ENCODE results near the gene EPB41L1.

DNA sequence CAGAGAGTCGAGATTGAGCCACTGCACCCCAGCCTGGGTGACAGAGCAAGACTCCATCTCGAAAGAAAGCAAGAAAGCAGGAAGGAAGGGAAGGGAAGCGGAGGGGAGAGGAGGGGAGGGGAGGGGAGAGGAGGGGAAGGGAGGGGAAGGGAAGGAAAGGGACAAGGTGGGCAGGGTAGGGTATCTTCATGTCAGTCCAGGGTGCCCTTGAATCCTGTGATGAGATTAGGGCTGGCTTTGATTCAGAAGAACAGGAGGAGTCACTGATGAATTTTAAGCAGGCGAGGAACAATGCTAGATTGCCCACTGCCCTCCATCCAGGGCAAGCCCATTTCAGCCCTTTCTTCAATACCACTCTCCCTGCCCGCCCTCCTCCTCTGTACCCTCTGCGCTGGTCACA lies 35.0 kb upstream of the EPB41L1 start:
- TF ChIP-seq, protein P1, sequence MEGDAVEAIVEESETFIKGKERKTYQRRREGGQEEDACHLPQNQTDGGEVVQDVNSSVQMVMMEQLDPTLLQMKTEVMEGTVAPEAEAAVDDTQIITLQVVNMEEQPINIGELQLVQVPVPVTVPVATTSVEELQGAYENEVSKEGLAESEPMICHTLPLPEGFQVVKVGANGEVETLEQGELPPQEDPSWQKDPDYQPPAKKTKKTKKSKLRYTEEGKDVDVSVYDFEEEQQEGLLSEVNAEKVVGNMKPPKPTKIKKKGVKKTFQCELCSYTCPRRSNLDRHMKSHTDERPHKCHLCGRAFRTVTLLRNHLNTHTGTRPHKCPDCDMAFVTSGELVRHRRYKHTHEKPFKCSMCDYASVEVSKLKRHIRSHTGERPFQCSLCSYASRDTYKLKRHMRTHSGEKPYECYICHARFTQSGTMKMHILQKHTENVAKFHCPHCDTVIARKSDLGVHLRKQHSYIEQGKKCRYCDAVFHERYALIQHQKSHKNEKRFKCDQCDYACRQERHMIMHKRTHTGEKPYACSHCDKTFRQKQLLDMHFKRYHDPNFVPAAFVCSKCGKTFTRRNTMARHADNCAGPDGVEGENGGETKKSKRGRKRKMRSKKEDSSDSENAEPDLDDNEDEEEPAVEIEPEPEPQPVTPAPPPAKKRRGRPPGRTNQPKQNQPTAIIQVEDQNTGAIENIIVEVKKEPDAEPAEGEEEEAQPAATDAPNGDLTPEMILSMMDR (IDR thresholded peaks at IDR 0.05), result no peak
- no peak for TF ChIP-seq EZH2 (IDR thresholded peaks at IDR 0.05)
- no peak for TF ChIP-seq EZH2phosphoT487 (IDR thresholded peaks at IDR 0.05)
